ENCODE results near the gene ZNF263. TPM values are rescaled to one million over a fixed set of nuclear protein-coding genes. Genes with fewer than 3 reads are reported as not detected.

Gene ZNF263
- total and polyA plus RNA-seq, 2 of the 13 experiments (the other 11 are each of a cell fraction or from before 2014, with no cell fraction given), result 10.2 to 41.2 TPM

GRCh38 chr16:3264137-3265036, 18.9 kb upstream of the ZNF263 start (continued):
- TF ChIP-seq POLR2G (IDR thresholded peaks at IDR 0.05; ENCODE audit: low read depth, low read length) (peak; percentile 92), KAT2B (IDR thresholded peaks at IDR 0.05; ENCODE audit: borderline replicate concordance, low read depth, low read length) (no peak), ZNF629 (CRISPR knock-in tag; conservative IDR thresholded peaks at IDR 0.05) (no peak), GTF2F1 (IDR thresholded peaks at IDR 0.05; ENCODE audit: low read length) (no peak), ZNF205 (CRISPR knock-in tag; IDR thresholded peaks at IDR 0.05) (no peak), ZNF781 (CRISPR knock-in tag; IDR thresholded peaks at IDR 0.05; ENCODE audit: borderline replicate concordance, not compliant biosample characterization) (peak; percentile 88), NFAT5 (CRISPR knock-in tag; IDR thresholded peaks at IDR 0.05) (no peak; the same call in none of the 2 replicates), MXI1 (IDR thresholded peaks at IDR 0.05; ENCODE audit: borderline replicate concordance, low read depth, low read length) (peak; percentile 89; the same call in 1 of the 3 replicates), NFKBIZ (CRISPR knock-in tag; IDR thresholded peaks at IDR 0.05) (no peak), THAP11 (CRISPR knock-in tag; IDR thresholded peaks at IDR 0.05) (peak; percentile 92), ARNT (IDR thresholded peaks at IDR 0.05) (no peak), ZNF446 (CRISPR knock-in tag; IDR thresholded peaks at IDR 0.05) (peak; percentile 93)
- TF ChIP-seq, protein P1, sequence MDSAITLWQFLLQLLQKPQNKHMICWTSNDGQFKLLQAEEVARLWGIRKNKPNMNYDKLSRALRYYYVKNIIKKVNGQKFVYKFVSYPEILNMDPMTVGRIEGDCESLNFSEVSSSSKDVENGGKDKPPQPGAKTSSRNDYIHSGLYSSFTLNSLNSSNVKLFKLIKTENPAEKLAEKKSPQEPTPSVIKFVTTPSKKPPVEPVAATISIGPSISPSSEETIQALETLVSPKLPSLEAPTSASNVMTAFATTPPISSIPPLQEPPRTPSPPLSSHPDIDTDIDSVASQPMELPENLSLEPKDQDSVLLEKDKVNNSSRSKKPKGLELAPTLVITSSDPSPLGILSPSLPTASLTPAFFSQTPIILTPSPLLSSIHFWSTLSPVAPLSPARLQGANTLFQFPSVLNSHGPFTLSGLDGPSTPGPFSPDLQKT (CRISPR knock-in tag; IDR thresholded peaks at IDR 0.05; ENCODE audit: borderline replicate concordance), result no peak; the same call in 1 of the 2 replicates
- TF ChIP-seq, protein P2, sequence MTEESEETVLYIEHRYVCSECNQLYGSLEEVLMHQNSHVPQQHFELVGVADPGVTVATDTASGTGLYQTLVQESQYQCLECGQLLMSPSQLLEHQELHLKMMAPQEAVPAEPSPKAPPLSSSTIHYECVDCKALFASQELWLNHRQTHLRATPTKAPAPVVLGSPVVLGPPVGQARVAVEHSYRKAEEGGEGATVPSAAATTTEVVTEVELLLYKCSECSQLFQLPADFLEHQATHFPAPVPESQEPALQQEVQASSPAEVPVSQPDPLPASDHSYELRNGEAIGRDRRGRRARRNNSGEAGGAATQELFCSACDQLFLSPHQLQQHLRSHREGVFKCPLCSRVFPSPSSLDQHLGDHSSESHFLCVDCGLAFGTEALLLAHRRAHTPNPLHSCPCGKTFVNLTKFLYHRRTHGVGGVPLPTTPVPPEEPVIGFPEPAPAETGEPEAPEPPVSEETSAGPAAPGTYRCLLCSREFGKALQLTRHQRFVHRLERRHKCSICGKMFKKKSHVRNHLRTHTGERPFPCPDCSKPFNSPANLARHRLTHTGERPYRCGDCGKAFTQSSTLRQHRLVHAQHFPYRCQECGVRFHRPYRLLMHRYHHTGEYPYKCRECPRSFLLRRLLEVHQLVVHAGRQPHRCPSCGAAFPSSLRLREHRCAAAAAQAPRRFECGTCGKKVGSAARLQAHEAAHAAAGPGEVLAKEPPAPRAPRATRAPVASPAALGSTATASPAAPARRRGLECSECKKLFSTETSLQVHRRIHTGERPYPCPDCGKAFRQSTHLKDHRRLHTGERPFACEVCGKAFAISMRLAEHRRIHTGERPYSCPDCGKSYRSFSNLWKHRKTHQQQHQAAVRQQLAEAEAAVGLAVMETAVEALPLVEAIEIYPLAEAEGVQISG (CRISPR knock-in tag; IDR thresholded peaks at IDR 0.05), result peak; percentile 65
- TF ChIP-seq, protein P3, sequence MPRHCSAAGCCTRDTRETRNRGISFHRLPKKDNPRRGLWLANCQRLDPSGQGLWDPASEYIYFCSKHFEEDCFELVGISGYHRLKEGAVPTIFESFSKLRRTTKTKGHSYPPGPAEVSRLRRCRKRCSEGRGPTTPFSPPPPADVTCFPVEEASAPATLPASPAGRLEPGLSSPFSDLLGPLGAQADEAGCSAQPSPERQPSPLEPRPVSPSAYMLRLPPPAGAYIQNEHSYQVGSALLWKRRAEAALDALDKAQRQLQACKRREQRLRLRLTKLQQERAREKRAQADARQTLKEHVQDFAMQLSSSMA (CRISPR knock-in tag; IDR thresholded peaks at IDR 0.05), result no peak; the same call in 1 of the 2 replicates
- TF ChIP-seq, protein P4, sequence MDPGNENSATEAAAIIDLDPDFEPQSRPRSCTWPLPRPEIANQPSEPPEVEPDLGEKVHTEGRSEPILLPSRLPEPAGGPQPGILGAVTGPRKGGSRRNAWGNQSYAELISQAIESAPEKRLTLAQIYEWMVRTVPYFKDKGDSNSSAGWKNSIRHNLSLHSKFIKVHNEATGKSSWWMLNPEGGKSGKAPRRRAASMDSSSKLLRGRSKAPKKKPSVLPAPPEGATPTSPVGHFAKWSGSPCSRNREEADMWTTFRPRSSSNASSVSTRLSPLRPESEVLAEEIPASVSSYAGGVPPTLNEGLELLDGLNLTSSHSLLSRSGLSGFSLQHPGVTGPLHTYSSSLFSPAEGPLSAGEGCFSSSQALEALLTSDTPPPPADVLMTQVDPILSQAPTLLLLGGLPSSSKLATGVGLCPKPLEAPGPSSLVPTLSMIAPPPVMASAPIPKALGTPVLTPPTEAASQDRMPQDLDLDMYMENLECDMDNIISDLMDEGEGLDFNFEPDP (CRISPR knock-in tag; conservative IDR thresholded peaks at IDR 0.05), result peak; percentile 44; the same call in 1 of the 2 replicates

Data from HepG2 (cell line).